GM12865 (cell line): ENCODE measurements around the gene GJC2.

ENCODE experiments used
- DNase-seq: peaks from one replicate; pipeline ENCODE4 v3.0.0; 2010; ENCODE audit warnings: low read depth
- H3K4me3 ChIP-seq: 2 replicates; pipeline ENCODE4 v1.5.1; 2011; ENCODE audit warnings: mild to moderate bottlenecking, low read depth, low read length, control low read depth
- TF ChIP-seq, protein P1 (sequence below): IDR thresholded peaks from 2 replicates; pipeline ENCODE4 v1.5.1; 2011; ENCODE audit warnings: low read length, control low read depth, low read depth, inconsistent platforms; ENCODE audit not compliant: insufficient read depth; ENCODE audit errors: missing control alignments

GJC2 gene

DNA sequence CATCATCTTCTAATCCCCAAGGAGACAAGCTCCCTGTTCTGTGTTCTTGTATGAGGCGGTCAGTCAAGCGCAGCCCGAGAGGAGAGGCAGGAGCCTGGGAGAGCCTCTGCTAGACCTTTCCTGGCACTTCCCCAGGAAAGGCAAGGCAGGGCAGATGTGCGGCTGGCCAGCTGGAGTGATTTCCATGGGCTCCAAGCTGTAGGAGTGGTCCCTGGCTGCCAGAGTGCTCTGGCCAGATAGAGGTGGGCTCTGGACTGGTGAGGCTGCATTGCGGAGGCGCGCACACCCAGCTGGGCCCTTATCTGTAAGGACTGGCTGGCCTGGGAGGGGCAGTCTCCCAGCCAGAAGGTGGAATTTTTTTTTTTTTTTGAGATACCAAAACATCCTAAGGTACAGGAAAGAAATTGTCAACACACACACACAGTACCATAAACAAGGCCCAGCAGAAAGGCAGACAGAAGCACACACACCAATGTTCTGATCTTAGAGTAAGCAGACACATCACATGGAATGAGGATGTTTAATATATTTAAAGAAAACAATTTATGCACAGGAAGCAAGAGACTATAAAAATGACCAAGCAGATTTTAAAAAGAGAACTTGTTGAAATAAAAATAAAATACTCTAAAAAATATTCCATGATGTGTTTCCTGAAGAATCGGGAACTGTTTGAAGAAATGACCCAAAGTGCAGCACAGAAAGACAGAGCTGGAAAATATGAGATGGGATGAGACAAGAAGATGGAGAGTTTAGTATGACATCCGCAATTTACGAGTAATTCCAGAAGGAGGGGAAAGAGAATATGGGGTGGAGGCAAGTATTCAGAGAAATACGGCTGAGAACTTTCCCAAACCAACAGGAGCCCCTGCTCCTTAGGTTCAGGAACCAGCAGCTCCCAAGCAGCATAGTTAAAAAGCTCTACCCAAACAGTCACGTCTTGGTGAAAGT, 29.3 kb downstream of the GJC2 start:
- no peak for DNase-seq
- TF ChIP-seq, protein P1, sequence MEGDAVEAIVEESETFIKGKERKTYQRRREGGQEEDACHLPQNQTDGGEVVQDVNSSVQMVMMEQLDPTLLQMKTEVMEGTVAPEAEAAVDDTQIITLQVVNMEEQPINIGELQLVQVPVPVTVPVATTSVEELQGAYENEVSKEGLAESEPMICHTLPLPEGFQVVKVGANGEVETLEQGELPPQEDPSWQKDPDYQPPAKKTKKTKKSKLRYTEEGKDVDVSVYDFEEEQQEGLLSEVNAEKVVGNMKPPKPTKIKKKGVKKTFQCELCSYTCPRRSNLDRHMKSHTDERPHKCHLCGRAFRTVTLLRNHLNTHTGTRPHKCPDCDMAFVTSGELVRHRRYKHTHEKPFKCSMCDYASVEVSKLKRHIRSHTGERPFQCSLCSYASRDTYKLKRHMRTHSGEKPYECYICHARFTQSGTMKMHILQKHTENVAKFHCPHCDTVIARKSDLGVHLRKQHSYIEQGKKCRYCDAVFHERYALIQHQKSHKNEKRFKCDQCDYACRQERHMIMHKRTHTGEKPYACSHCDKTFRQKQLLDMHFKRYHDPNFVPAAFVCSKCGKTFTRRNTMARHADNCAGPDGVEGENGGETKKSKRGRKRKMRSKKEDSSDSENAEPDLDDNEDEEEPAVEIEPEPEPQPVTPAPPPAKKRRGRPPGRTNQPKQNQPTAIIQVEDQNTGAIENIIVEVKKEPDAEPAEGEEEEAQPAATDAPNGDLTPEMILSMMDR: no peak
- H3K4me3 ChIP-seq: no peak overlapping the region

DNA sequence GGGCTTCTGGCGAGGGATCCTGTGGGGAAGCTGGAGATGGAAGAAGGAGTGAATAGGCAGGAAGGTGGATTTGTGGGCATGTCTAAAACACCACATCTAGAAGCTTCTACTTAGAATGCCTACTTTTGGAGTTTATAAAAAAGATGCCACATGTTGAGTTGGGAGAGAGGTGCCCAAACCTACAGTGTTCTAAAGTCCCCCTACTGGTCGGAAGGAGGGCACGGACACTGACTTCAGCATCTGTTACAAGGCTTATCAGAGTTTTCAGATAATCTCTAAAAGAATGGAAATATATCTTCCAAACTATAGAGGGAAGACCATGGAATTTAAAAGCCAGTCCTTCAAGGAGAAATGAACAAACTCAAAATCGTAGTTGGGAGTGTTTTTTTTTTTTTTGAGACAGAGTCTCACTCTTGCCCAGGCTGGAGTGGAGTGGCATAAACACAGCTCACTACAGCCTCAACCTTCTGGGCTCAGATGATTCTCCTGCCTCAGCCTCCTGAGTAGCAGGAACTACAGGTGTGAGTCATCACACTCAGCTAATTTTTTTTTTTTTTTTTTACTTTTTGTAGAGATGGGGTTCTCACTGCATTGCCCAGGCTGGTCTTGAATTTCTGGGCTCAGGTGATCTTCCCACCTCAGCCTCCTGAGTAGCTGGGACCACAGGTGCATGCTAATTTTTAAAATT, 30.7 kb downstream of the GJC2 start:
- TF ChIP-seq, protein P1: peak; percentile 14
- no peak overlapping the region for H3K4me3 ChIP-seq
- DNase-seq: no peak

DNA sequence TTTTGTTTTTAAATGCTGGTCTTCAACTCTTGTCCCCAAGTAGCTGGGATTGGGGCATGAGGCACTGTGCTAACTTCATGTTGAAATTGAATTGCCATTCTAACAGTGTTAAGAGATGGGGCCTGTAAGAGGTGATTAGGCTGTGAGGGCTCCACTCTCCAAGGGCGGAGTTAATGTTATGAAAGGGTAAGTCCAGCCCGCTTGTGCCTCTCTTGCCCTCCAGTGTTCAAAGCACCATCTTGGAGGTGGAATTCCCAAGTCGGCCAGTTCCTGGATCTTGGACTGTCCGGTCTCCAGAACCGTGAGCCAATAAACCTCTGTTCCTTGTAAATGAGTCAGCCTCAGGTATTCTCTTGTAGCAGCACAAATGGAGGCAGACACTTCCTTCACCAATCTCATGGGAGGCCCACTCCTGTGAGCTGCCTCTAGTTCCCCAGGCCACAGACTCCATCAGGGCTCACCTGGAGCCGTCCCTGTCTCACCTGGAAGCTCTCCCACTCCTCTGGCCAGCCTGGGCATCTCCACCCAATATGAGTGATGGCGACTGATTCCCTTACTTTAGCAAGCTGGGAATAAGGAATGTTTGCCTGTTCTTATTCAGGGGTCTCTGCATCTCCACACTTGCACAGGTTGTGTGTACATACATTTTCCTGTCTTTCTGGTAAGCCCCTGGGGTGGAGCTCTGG, 31.4 kb downstream of the GJC2 start:
- no peak overlapping the region for H3K4me3 ChIP-seq
- no peak for DNase-seq
- TF ChIP-seq, protein P1: no peak

DNA sequence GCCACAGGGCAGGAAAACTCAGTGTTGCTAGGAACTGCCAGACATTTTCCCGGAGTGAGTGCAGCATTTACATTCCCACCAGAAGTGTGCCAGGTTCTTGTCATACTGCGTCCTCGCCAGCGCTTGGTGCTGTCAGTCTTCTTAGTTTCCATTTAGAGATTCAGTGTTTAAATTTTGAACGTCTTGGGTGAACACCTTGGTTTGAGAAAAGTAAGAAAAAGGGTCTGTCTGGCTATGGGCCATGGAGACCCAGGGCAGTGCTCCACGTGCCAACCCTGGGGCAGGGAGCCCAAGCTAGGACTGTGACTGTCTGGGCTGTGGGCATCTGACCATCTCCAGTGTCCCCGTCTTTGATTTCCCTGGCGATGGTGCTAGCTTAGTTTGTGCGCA, 31.9 kb downstream of the GJC2 start:
- TF ChIP-seq, protein P1: no peak
- no peak for DNase-seq
- H3K4me3 ChIP-seq: no peak overlapping the region

DNA sequence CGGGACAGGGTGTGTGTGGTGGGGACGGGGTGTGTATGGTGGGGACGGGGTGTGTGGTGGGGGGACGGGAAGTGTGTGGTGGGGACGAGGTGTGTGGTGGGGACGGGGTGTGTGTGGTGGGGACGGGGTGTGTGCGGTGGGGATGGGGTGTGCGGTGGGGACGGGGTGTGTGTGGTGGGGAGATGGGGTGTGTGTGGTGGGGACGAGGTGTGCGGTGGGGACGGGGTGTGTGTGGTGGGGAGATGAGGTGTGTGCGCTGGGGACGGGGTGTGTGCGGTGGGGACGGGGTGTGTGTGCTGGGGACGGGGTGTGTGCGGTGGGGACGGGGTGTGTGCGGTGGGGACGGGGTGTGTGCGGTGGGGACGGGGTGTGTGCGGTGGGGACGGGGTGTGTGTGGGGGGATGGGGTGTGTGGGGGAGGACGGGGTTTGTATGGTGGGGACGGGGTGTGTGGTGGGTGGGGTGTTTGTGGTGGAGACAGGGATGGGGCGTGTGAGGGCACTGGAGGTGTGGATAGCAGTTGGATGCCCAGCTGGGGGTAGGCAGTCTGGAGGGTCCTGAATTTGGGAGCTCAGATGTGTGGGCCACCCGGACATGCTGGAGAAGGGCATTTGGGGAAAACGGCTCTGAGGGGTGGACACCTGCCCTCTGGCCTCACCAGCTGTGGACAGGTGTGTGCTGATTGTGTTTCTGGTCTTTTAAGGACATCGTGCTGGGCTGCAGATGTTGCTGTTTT, 32.7 kb downstream of the GJC2 start:
- DNase-seq: no peak
- TF ChIP-seq, protein P1: no peak
- H3K4me3 ChIP-seq: no peak overlapping the region

DNA sequence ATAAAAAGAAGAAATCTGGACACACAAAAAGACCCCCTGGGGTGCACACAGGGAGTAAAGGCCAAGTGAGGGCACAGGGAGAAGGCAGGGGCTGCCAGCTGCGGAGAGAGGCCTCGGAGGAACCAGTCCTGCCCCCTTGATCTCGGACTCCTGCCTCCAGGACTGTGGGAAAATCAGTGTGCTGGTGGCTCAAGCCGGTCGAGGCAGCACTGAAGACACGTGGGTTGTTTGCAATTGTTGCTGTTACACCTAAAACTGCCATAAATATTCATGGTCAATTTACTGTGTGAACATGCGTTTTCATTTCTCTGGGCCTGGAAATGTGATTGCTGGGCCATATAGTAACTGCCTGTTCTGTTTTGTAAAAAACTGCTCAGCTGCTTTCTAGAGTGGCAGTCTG, 34.4 kb downstream of the GJC2 start:
- H3K4me3 ChIP-seq: no peak overlapping the region
- TF ChIP-seq, protein P1: no peak
- DNase-seq: no peak
